B cell (primary cell): ENCODE measurements around the gene SLC50A1. TPM values are rescaled to one million over a fixed set of nuclear protein-coding genes. Genes with fewer than 3 reads are reported as not detected.

ENCODE experiments used
- ATAC-seq: fragments of 200-7000 bp; cut with Tn5 transposase; one replicate; pipeline ENCODE4 v1.10.0; 2021; ENCODE audit warnings: low read depth, mild to moderate bottlenecking, moderate number of reproducible peaks, moderate library complexity
- CTCF ChIA-PET: fragments of 350-600 bp; sonication (Branson Sonifier 250); formaldehyde crosslinking; loops from one replicate; lab custom pipeline; 2021; ENCODE audit warnings: antibody characterized with exemption, inconsistent platforms; lab: Charles Lee
- POLR2A ChIA-PET: fragments of 350-600 bp; sonication (Branson Sonifier 250); formaldehyde crosslinking; loops from one replicate; lab custom pipeline; 2021; ENCODE audit warnings: antibody characterized with exemption; lab: Charles Lee
- DNase-seq: peaks from one replicate; pipeline ENCODE4 v3.0.0; 2013
- H2AFZ ChIP-seq: 2 replicates; pipeline ENCODE4 v1.6.1; 2012; ENCODE audit warnings: mild to moderate bottlenecking, low read depth, low read length; ENCODE audit not compliant: insufficient read depth, poor library complexity, severe bottlenecking
- H3K27ac ChIP-seq, 2 donors: 1 replicate in 1 of 2; 2 replicates in 1 of 2; pipeline ENCODE4 v1.5.1; 2012 to 2013; ENCODE audit warnings: low read length in 2 of 2, mild to moderate bottlenecking in 2 of 2, moderate library complexity in 1 of 2
- H3K27me3 ChIP-seq, 4 experiments: fragments of 200-600 bp in 1 of 4; sonication (generic) in 1 of 4; replicated peaks in 1 of 4; 1 replicate in 2 of 4; 2 replicates in 2 of 4; pipeline versions ENCODE4 v1.6.1 to v1.7.0; 2013 to 2016; ENCODE audit warnings: low read length in 3 of 4, mild to moderate bottlenecking in 2 of 4, mixed read lengths in 1 of 4, moderate library complexity in 1 of 4; ENCODE audit not compliant: insufficient read depth in 4 of 4, control insufficient read depth in 3 of 4; ENCODE audit errors: control extremely low read depth in 1 of 4
- H3K36me3 ChIP-seq, 2 experiments: replicated peaks in 1 of 2; 1 replicate in 1 of 2; 2 replicates in 1 of 2; pipeline versions ENCODE4 v1.6.1 to v1.7.1; 2013; ENCODE audit warnings: low read length in 1 of 2; ENCODE audit not compliant: insufficient read depth in 2 of 2, control insufficient read depth in 1 of 2; ENCODE audit errors: control extremely low read depth in 1 of 2, extremely low read depth in 1 of 2
- H3K4me1 ChIP-seq, 2 donors: fragments of 200-600 bp in 1 of 2; sonication (generic) in 1 of 2; 1 replicate in 1 of 2; 2 replicates in 1 of 2; pipeline versions ENCODE4 v1.5.1 to v1.6.1; 2013 to 2017; ENCODE audit warnings: low read length in 2 of 2; ENCODE audit not compliant: control insufficient read depth in 2 of 2, insufficient read depth in 2 of 2
- H3K4me2 ChIP-seq: replicated peaks from 2 replicates; pipeline ENCODE3; 2012; ENCODE audit warnings: mild to moderate bottlenecking, low read depth, low read length; ENCODE audit not compliant: poor library complexity, severe bottlenecking
- H3K4me3 ChIP-seq, 5 experiments: fragments of 200-600 bp in 1 of 5; sonication (generic) in 1 of 5; 1 replicate in 3 of 5; 2 replicates in 2 of 5; pipeline versions ENCODE4 v1.5.1 to v1.7.0; 2011 to 2016; ENCODE audit warnings: low read length in 4 of 5, mild to moderate bottlenecking in 4 of 5, low read depth in 2 of 5, control low read depth in 1 of 5, moderate library complexity in 1 of 5; ENCODE audit not compliant: insufficient read depth in 1 of 5; ENCODE audit errors: control extremely low read depth in 1 of 5, extremely low read depth in 1 of 5
- H3K79me2 ChIP-seq: fragments of 200-600 bp; sonication (generic); one replicate; pipeline ENCODE4 v1.6.0; 2016; ENCODE audit warnings: low read length; ENCODE audit not compliant: control insufficient read depth, insufficient read depth
- H3K9ac ChIP-seq: fragments of 200-600 bp; sonication (generic); 2 replicates; pipeline ENCODE4 v1.6.1; 2017; ENCODE audit warnings: mild to moderate bottlenecking, low read length, moderate library complexity
- H3K9me3 ChIP-seq, 3 donors: one replicate each; pipeline versions ENCODE4 v1.6.1 to v1.7.1; 2013; ENCODE audit warnings: low read length in 2 of 3; ENCODE audit not compliant: control insufficient read depth in 2 of 3, insufficient read depth in 1 of 3; ENCODE audit errors: control extremely low read depth in 1 of 3
- H4K20me1 ChIP-seq: 2 replicates; pipeline ENCODE4 v1.6.0; 2012; ENCODE audit warnings: mild to moderate bottlenecking, low read length; ENCODE audit not compliant: insufficient read depth, control insufficient read depth, poor library complexity, severe bottlenecking
- H3K27ac Mint-ChIP-seq: one replicate; pipeline ENCODE4 v1.8.0; 2021; ENCODE audit warnings: mixed read lengths
- H3K27me3 Mint-ChIP-seq: one replicate; pipeline ENCODE4 v1.8.0; 2021; ENCODE audit warnings: mixed read lengths
- H3K4me1 Mint-ChIP-seq: one replicate; pipeline ENCODE4 v1.8.0; 2021; ENCODE audit warnings: mixed read lengths
- H3K4me3 Mint-ChIP-seq: one replicate; pipeline ENCODE4 v1.8.0; 2021; ENCODE audit warnings: mixed read lengths
- H3K9me3 Mint-ChIP-seq: one replicate; pipeline ENCODE4 v1.8.0; 2022; ENCODE audit warnings: mixed read lengths; ENCODE audit not compliant: insufficient read depth
- EZH2 ChIP-seq: IDR thresholded peaks from 2 replicates; pipeline ENCODE4 v1.6.1; 2012; ENCODE audit warnings: borderline replicate concordance, low read depth, mild to moderate bottlenecking, moderate library complexity, low read length; ENCODE audit not compliant: insufficient read depth, poor library complexity, severe bottlenecking
- WGBS: methylation state at CpG from one replicate; pipeline ENCODE4 v1.1.5; 2013; ENCODE audit warnings: missing lambda C conversion rate; ENCODE audit not compliant: insufficient coverage; 5-methylcytosine and 5-hydroxymethylcytosine counted together
- intact Hi-C: fragments of 100-400 bp; cut with micrococcal nuclease; formaldehyde crosslinking; loops from one replicate; pipeline ENCODE4 v1.10.0; 2022
- polyA plus RNA-seq: library from polyadenylated mRNA; depleted of rRNA; stranded (reverse); fragments of >200 nt; gene quantifications from 2 replicates; pipeline ENCODE4 v1.2.3, GENCODE V29; 2012
- total RNA-seq, 2 donors: library from RNA; stranded (reverse); fragments of 120-200 nt in 1 of 2; gene quantifications; 1 replicate in 1 of 2; 2 replicates in 1 of 2; pipeline versions ENCODE4 v1.2.3 to v1.2.4, GENCODE V29; 2013 to 2022
- TF ChIP-seq, protein P1 (sequence below): fragments of 200-600 bp; IDR thresholded peaks from one replicate; pipeline ENCODE4 v1.8.0; 2022; ENCODE audit warnings: antibody characterized with exemption, mild to moderate bottlenecking

SLC50A1 gene
- total and polyA plus RNA-seq, 2 donors (not counting 1 experiment from before 2014, with no cell fraction given), result 62.8 to 86.8 TPM

DNA sequence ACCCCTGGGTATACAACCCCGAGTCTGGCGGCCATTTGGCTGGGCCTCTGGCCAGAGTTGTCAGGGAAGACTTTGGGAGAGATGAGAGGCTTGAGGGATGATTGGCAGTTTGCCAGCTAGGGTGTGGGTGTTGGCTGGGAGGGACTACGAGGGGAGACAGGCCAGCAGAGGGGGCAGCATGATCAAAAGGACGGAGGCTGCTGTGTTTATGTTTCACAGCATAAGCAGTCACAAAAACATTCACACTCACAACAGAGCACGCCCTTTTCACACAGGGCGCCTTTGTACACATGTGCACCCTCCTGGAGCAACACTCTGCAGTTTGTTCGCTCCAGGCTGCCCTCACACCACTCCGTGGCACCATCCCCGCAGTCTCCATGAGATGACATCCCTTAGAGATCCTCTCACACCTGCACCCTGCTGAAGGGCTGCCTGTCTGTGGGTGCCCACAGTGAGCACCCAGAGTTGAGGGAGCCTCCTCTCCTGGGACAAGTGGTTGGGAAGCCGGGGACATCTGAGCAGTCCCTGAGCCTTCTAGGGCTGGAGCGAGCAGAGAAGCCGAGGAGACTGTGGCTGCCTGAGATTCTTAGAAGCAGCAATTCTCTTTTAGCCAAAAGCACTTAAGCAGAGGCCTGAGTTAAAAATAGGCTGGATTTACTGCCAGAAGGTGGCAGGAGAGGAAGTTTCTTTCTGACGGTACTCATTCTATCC is 41.6 kb upstream of the SLC50A1 start:
- no peak overlapping the region for H3K4me2 ChIP-seq
- CTCF ChIA-PET, result interaction anchor here (1.3 to 6.8 kb wide), 5 partner anchors 50 to 79 kb away, joined by 3 to 307 read pairs (median 15); partner anchors contain the start of gene KRTCAP2
- DNase-seq, result peak; percentile 51
- no peak overlapping the region for H3K27ac Mint-ChIP-seq
- no peak for TF ChIP-seq EZH2
- TF ChIP-seq, protein P1, sequence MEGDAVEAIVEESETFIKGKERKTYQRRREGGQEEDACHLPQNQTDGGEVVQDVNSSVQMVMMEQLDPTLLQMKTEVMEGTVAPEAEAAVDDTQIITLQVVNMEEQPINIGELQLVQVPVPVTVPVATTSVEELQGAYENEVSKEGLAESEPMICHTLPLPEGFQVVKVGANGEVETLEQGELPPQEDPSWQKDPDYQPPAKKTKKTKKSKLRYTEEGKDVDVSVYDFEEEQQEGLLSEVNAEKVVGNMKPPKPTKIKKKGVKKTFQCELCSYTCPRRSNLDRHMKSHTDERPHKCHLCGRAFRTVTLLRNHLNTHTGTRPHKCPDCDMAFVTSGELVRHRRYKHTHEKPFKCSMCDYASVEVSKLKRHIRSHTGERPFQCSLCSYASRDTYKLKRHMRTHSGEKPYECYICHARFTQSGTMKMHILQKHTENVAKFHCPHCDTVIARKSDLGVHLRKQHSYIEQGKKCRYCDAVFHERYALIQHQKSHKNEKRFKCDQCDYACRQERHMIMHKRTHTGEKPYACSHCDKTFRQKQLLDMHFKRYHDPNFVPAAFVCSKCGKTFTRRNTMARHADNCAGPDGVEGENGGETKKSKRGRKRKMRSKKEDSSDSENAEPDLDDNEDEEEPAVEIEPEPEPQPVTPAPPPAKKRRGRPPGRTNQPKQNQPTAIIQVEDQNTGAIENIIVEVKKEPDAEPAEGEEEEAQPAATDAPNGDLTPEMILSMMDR, result peak; percentile 29
- ATAC-seq, result no peak
- H3K4me3 ChIP-seq, result no peak overlapping the region
- WGBS, result 39% methylated on average over 10 of the region's 13 CpGs
- peaks cover 0 to 11% (median 4%) of the 10 kb centered on the region in 4 experiments for H3K27me3 ChIP-seq
- H3K9me3 ChIP-seq, result peaks cover 0 to 3% (median 0%) of the 10 kb centered on the region in 3 donors
- H3K27me3 Mint-ChIP-seq, result peaks cover 15% of the 10 kb centered on the region
- H2AFZ ChIP-seq, result no peak overlapping the region
- H3K9ac ChIP-seq, result no peak overlapping the region
- peaks cover 9 to 11% of the 10 kb centered on the region in 2 donors for H3K4me1 ChIP-seq
- no peaks in the 10 kb centered on the region for H3K79me2 ChIP-seq
- intact Hi-C loops, result loop anchor here (5.0 kb wide), 2 partner anchors 33 to 498 kb away; partner anchors contain the start of gene EFNA1
- no peaks in the 10 kb centered on the region for H3K9me3 Mint-ChIP-seq
- H3K4me1 Mint-ChIP-seq, result peaks cover 6% of the 10 kb centered on the region
- no peaks in the 10 kb centered on the region for H4K20me1 ChIP-seq
- H3K36me3 ChIP-seq, result no peaks in the 10 kb centered on the region
- H3K27ac ChIP-seq, result no peak overlapping the region
- no peak overlapping the region for H3K4me3 Mint-ChIP-seq
- POLR2A ChIA-PET, result no interaction called here

DNA sequence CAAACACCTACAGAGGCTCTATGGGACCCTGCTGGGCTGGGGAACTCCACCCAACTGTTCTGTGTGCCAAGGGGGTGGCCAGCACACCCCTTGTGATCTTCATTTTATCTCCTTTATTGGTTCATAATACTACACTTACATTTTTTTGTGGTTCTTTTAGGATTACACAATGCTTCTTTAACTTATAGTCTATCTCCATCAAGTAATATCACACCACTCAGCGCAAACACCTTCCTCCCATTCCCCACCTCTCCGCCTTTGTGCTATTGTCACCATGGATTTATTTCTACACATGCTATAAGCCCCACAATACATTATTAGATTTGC is 41.1 kb upstream of the SLC50A1 start:
- DNase-seq, result no peak
- intact Hi-C loops, result loop anchor here (5.0 kb wide), 2 partner anchors 33 to 498 kb away; partner anchors contain the start of gene EFNA1
- Mint-ChIP-seq H3K9me3 (no peaks in the 10 kb centered on the region), H3K4me1 (peaks cover 6% of the 10 kb centered on the region), H3K4me3 (no peak overlapping the region), H3K27ac (no peak overlapping the region), H3K27me3 (peaks cover 15% of the 10 kb centered on the region)
- Histone ChIP-seq H3K79me2 (no peaks in the 10 kb centered on the region), H3K4me3 (no peak overlapping the region), H3K4me2 (no peak overlapping the region), H3K36me3 (no peaks in the 10 kb centered on the region), H3K9ac (no peak overlapping the region), H3K27me3 (peaks cover 0 to 11% (median 4%) of the 10 kb centered on the region in 4 experiments), H3K4me1 (peaks cover 9 to 11% of the 10 kb centered on the region in 2 donors), H2AFZ (no peak overlapping the region), H3K9me3 (peaks cover 0 to 3% (median 0%) of the 10 kb centered on the region in 3 donors), H4K20me1 (no peaks in the 10 kb centered on the region), H3K27ac (no peak overlapping the region)
- 100% methylated on average over 2 of the region's 2 CpGs for WGBS
- ChIA-PET POLR2A (no interaction called here), CTCF (interaction anchor here (1.0 to 2.5 kb wide), 6 partner anchors 9 to 78 kb away, joined by 3 to 44 read pairs (median 5); partner anchors contain the start of gene KRTCAP2)
- ATAC-seq, result no peak
- TF ChIP-seq EZH2, result no peak
- TF ChIP-seq, protein P1, result no peak
